Fibroblast of the aortic adventitia (primary cell): ENCODE measurements around the gene FFAR3. TPM values are rescaled to one million over a fixed set of nuclear protein-coding genes. Genes with fewer than 3 reads are reported as not detected.

ENCODE experiments used
- DNase-seq: peaks from one replicate; pipeline ENCODE4 v3.0.0-alpha.2; 2010; ENCODE audit warnings: low read depth
- H3K4me3 ChIP-seq: 2 replicates; pipeline ENCODE4 v1.5.1; 2011; ENCODE audit warnings: low read depth, mild to moderate bottlenecking, control low read depth, low read length, moderate library complexity
- total RNA-seq: library from RNA; depleted of rRNA; stranded (reverse); fragments of >200 nt; gene quantifications from 2 replicates; pipeline ENCODE4 v1.2.3, GENCODE V29; 2012; ENCODE audit warnings: low replicate concordance
- TF ChIP-seq, protein P1 (sequence below): IDR thresholded peaks from 2 replicates; pipeline ENCODE4 v1.5.1; 2011; ENCODE audit warnings: mild to moderate bottlenecking, low read length, control low read depth, inconsistent platforms; ENCODE audit not compliant: insufficient read depth

Gene FFAR3
- total RNA-seq, 1 donor, result not detected

DNA sequence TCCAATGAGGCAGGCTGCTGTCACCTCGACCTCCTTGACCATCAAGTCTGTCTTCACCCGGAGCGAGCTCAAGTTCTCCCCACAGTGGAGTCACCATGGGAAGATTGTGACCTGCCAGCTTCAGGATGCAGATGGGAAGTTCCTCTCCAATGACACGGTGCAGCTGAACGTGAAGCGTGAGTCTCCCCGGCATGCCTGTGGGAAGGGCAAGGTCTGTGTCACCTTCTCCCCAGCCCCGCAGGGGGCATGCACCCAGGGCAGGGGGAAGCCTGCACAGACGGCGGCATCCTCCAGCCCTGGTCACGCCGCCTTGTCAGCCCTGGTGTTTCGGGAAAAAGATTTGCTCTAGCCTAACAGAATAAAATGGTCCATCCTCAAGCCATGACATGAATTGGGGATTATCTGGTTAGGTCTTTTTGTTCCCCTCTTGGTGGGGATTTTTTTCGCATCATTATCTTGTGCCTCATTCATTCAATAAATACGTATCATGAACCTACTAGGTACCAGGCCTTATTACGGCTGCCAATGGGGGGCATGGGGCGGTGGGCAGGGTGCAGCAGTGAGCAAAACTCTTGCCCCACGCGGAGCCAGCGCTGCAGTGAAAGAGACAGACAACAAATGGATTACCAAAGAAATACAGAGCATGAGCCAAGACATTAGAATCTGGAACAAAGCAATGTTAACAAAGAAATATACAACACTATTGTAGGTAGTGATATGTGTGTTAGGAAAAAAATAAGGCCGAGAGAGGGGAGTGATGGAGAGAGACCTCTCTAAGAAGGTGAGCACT, 21.9 kb upstream of the FFAR3 start:
- no peak for DNase-seq
- H3K4me3 ChIP-seq, result no peak overlapping the region
- TF ChIP-seq, protein P1, sequence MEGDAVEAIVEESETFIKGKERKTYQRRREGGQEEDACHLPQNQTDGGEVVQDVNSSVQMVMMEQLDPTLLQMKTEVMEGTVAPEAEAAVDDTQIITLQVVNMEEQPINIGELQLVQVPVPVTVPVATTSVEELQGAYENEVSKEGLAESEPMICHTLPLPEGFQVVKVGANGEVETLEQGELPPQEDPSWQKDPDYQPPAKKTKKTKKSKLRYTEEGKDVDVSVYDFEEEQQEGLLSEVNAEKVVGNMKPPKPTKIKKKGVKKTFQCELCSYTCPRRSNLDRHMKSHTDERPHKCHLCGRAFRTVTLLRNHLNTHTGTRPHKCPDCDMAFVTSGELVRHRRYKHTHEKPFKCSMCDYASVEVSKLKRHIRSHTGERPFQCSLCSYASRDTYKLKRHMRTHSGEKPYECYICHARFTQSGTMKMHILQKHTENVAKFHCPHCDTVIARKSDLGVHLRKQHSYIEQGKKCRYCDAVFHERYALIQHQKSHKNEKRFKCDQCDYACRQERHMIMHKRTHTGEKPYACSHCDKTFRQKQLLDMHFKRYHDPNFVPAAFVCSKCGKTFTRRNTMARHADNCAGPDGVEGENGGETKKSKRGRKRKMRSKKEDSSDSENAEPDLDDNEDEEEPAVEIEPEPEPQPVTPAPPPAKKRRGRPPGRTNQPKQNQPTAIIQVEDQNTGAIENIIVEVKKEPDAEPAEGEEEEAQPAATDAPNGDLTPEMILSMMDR, result no peak

DNA sequence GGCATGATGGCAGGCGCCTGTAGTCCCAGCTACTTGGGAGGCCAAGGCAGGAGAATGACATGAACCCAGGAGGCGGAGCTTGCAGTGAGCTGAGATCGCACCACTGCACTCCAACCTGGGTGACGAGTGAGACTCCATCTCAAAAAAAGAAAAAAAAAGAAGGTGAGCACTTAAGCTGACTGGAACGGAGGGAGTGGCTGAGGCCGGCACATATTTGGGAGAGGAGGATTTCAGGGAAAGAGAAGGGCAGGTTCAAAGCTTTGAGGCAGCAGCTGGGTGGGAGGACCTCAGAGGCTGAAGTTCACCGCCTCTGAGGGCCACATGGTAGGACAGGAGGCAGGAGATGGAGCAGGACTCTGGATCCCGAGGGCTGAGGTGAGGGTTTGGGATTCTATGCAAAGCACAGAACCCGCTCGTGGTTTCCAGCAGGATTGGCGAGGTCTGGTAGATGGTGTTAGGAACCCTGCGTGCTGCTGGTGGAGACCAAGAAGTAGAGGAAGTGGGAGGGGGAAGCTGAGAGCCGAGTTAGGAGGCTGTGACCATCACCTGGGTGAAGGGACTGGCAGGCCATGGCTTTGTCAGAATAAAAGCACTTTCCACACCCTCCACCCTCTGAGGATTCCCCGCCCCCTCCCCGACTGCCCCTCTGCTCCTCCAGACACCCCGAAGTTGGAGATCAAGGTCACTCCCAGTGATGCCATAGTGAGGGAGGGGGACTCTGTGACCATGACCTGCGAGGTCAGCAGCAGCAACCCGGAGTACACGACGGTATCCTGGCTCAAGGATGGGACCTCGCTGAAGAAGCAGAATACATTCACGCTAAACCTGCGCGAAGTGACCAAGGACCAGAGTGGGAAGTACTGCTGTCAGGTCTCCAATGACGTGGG, 20.9 kb upstream of the FFAR3 start:
- DNase-seq, result no peak
- TF ChIP-seq, protein P1, result no peak
- H3K4me3 ChIP-seq, result no peak overlapping the region

DNA sequence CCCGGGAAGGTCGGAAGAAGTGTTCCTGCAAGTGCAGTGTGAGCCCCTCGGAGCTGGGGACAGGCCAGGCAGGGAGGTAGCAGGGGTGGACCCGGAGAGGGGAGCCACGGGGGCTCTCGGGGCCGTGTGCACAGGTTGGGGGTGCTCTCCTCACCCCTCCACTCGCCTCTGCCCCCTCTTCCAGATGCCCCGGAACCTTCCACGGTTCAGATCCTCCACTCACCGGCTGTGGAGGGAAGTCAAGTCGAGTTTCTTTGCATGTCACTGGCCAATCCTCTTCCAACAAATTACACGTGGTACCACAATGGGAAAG, 20.3 kb upstream of the FFAR3 start:
- DNase-seq, result no peak
- no peak overlapping the region for H3K4me3 ChIP-seq
- TF ChIP-seq, protein P1, result no peak

DNA sequence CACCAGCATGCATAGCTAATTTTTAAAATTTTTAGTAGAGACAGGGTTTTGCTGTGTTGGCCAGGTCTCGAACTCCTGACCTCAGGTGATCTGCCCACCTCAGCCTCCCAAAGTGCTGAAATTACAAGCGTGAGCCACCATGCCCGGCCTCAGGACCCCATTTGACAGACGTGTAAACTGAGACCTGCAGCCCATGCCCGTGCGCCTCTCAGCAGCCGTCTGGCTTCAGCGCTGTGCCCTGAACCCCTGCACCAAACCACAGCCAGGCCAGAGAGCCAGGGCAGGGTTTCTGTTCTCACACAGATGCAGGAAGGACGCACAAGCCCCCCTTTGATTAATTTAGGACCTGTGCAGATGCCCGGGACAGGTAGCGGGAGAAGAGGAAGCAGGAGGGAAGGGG, 17.8 kb upstream of the FFAR3 start:
- TF ChIP-seq, protein P1, result no peak
- DNase-seq, result no peak
- no peak overlapping the region for H3K4me3 ChIP-seq

DNA sequence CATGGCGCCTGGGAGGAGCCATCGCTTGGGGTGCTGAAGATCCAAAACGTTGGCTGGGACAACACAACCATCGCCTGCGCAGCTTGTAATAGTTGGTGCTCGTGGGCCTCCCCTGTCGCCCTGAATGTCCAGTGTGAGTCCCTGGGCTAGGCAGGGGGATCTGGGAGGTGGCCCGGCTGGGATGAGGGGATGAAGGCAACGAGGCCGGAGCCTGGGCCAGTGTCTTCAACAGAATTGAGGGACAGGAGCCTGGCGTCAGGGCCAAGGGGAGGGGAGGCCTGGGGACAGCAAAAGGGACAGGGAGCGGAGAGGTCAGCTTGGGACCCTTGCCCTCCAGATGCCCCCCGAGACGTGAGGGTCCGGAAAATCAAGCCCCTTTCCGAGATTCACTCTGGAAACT, 17.3 kb upstream of the FFAR3 start:
- DNase-seq, result no peak
- H3K4me3 ChIP-seq, result no peak overlapping the region
- TF ChIP-seq, protein P1, result no peak

DNA sequence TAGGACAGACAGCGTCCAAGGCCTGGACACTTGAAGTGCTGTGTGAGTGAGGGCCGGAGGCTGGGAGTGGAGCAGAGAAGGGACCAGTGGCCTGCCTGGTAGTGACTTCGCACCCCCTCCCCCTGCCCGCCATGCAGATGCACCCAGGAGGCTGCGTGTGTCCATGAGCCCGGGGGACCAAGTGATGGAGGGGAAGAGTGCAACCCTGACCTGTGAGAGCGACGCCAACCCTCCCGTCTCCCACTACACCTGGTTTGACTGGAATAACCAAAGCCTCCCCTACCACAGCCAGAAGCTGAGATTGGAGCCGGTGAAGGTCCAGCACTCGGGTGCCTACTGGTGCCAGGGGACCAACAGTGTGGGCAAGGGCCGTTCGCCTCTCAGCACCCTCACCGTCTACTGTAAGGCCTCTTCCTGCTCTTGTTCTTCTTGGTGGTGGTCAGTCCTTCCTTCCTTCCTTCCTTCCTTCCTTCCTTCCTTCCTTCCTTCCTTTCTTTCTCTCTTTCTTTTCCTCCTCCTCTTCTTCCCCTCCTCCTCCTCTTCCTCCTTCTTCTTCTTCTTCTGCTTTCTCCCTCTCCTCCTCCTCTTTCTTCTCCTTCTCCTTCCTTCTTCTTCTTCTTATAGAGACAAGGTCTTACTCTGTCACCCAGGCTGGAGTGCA, 16.6 kb upstream of the FFAR3 start:
- TF ChIP-seq, protein P1, result no peak
- DNase-seq, result no peak
- H3K4me3 ChIP-seq, result no peak overlapping the region
